ENCODE data around the gene URB1.

DNA sequence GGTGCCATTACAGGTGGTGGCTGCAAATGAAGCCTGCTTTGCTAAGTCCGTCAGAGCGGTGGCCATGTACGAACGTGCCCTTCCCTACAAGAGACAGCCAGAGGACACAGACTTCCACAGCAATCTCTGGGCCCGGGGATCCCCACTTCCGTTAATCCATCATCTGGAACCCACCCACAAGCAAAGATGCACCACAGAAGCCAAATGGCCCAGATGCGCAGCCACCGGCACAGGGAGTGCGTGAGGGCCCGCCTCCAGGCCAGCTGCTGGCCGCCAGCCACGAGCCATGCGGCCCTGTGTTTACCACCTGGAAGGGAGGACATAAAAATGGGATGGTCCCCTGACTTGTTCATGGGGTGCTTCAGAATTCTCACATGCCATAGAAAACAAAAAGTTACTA lies 72.1 kb downstream of the URB1 start:
- TF ChIP-seq, protein P1, sequence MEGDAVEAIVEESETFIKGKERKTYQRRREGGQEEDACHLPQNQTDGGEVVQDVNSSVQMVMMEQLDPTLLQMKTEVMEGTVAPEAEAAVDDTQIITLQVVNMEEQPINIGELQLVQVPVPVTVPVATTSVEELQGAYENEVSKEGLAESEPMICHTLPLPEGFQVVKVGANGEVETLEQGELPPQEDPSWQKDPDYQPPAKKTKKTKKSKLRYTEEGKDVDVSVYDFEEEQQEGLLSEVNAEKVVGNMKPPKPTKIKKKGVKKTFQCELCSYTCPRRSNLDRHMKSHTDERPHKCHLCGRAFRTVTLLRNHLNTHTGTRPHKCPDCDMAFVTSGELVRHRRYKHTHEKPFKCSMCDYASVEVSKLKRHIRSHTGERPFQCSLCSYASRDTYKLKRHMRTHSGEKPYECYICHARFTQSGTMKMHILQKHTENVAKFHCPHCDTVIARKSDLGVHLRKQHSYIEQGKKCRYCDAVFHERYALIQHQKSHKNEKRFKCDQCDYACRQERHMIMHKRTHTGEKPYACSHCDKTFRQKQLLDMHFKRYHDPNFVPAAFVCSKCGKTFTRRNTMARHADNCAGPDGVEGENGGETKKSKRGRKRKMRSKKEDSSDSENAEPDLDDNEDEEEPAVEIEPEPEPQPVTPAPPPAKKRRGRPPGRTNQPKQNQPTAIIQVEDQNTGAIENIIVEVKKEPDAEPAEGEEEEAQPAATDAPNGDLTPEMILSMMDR (IDR thresholded peaks at IDR 0.05) = no peak
- TF ChIP-seq POLR2A (IDR thresholded peaks at IDR 0.05) = no peak
